ENCODE data around the gene ITIH1.

DNA sequence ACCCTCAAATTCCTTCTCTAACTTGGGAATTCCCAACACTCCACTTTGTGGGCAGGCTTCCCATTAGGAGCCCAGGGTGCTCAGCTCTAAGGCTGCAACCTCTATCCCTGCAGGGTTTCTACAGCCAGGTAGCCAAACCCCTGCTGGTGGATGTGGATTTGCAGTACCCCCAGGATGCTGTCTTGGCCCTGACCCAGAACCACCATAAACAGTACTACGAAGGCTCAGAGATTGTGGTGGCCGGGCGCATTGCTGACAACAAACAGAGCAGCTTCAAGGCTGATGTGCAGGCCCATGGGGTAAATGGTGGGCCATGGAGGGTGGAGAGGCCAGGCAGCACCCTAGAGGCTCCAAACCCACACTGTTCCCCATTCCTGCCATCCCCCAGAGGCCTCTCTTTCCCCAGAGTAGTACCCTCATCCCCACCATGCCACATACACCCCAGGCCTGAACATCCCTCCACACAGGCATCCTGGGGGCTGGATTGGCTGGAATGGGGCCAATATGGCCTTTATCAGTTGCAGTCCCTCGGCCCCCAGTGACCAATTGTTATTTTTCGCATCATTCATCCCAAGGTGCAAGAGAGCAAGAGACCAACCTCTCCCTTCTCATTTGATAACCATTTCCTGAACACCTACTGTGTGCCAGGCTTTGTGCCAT, 7.7 kb downstream of the ITIH1 start:
- TF ChIP-seq CTCF (IDR thresholded peaks at IDR 0.05; ENCODE audit: low read depth, low read length) (no peak), EZH2phosphoT487 (IDR thresholded peaks at IDR 0.05; ENCODE audit: low read depth) (no peak)
